Dedifferentiated amniotic fluid mesenchymal stem cell (primary cell): ENCODE measurements around the gene ZBTB20.

Source experiments
- DNase-seq: peaks from one replicate; pipeline ENCODE4 v3.0.0-alpha.2; 2016; ENCODE audit errors: extremely low spot score

ZBTB20 gene

DNA sequence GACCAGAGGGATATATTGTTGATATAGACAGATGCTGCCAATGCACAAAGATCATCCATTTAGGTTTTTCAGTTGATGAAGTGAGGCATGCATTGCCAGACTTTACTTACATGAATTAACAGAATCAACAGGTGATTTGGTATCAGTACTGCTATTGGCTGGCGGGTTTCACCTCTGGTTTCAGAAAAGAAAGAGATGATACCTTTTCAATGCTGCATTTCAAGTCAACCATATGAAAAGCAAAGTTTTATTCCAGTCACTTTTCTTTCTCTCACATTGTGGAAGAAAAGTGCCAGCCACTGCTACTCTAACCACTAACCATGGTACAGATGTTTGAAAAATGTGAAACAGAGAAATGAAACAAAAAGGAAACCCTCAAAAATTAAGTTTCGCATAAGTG is 564.2 kb downstream of the ZBTB20 start:
- no peak for DNase-seq

- DNase-seq = no peak
These were observed 574.6 kb downstream of the ZBTB20 start for GRCh38 chr3:114572364-114573062.

GRCh38 chr3:114571363-114571762 is 575.7 kb downstream of the ZBTB20 start:
- DNase-seq = no peak

DNA sequence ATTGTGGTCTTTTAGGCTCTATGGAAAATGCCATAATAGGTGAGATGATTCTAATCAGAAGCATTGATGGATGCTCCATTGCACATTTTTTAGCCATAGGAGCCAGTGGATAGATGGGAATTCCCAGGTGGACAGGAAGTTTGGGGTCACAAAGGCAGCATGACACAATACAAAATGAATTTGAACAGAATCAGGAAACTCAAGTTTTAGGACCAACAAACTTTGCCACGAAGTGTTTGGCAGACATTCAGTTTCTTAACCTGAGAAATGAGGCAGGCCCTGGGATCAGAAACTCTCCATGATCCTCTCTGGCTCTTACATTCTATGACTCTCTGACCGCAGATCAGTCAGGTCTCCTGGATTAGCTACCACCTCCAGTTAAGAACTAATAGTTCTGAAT is 577.9 kb downstream of the ZBTB20 start:
- no peak for DNase-seq

- DNase-seq = no peak
These were observed 579.3 kb downstream of the ZBTB20 start for GRCh38 chr3:114567771-114568170.

DNA sequence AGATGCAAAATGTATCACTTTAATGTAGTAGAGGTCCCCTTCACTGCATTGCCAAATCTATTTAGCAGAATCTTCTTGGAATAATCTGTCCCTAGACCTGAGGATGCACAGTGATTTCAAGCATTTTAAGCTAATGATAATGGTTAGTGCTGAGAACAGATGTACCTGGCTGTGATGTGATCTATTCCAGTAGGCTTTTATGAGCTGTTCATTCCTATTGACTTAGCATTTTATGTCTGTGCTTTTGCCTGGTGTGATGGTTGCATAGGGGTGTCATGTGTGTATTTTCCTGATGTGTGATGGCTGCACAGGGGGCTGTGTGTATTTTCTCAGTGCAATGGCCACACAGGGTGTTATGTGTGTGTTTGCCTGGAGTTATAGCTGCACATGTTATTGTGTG is 580.3 kb downstream of the ZBTB20 start:
- DNase-seq = no peak

DNA sequence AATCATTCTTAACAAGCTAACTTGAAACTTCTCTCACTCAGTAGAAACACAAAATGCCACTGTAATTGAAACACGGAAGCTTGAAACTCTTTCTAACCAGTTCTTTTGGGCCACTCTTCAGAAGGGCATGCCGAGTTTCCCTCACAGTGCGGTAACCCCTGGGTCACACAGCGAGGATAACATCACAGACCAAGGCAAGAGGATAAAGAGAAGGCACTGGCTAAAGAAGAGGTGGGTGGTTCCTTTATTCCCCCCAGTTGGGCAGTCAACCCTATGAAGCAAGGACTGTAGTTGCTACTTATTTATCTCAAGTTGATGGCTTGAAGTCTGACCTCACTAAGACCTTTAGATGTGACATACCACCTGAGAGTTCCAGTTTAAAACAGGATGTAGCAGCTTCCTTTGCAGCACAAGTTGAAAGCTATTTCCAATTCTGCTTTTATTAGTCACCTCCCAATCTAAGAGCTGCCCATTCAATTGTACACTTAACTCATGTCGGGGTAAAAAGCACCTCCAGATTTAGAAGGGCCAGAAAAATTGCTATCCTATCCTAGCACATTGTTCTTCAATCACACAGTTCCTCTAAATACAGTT is 580.8 kb downstream of the ZBTB20 start:
- no peak for DNase-seq

GRCh38 chr3:114565216-114565615 is 581.9 kb downstream of the ZBTB20 start:
- no peak for DNase-seq

DNA sequence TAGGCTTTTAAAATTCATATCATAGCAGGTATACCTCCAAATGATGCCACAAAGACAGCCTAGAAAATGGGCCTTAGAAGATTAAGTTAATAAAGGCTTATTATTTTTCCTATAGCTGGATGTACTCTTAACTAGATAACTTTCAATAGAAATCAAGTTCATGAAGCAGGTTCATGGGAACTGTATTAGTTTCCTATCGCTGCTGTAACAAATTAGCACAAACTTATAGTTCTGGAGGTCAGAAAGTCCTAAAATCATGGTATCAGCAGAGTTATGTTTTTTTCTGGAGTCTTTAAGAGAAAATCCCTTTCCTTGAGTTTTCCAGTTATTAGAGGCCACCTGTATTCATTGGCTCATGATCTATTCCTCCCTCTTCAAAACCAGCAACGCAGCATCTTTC is 583.4 kb downstream of the ZBTB20 start:
- no peak for DNase-seq

- DNase-seq = no peak
These were observed 584.5 kb downstream of the ZBTB20 start for GRCh38 chr3:114562557-114562956.

DNA sequence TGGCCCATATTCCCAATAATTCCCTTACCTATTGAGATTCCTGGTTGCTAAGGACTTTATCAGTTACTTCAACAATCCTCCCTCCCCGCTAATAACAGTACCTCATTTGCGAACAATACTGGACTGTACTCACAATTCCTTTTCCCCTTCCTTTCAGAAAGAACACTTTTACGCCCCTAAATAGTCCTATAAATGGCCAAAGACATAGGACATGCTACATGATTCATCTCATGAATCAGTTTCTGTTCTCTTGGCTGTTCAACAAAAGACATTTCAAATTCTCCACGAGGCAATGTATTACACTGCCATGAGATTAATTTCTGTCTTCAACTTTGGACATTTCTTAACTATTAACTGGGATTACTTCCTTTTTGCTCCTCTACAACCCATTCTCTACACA is 588.8 kb downstream of the ZBTB20 start:
- no peak for DNase-seq

DNA sequence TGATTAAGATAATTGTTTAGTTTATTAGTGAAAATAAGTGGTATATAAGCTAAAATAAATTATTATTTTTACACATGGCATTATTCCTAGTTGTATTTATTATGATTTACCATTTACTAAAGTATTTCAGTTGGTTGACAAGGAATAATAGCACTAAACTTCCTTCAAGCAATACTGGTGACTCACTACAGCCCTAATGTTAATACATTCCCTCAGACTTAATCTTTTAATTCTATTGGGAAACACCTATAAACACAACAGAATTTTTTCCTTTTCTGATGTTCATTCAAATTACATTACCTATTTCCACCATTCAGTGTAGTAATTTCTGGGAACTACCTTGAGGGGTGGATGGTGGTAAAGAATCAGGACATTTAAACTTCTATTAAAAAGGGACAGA is 589.3 kb downstream of the ZBTB20 start:
- DNase-seq = no peak

- no peak for DNase-seq
These were observed 590.4 kb downstream of the ZBTB20 start for GRCh38 chr3:114556657-114557213.

- DNase-seq = no peak
These were observed 592.4 kb downstream of the ZBTB20 start for GRCh38 chr3:114554731-114555130.

DNA sequence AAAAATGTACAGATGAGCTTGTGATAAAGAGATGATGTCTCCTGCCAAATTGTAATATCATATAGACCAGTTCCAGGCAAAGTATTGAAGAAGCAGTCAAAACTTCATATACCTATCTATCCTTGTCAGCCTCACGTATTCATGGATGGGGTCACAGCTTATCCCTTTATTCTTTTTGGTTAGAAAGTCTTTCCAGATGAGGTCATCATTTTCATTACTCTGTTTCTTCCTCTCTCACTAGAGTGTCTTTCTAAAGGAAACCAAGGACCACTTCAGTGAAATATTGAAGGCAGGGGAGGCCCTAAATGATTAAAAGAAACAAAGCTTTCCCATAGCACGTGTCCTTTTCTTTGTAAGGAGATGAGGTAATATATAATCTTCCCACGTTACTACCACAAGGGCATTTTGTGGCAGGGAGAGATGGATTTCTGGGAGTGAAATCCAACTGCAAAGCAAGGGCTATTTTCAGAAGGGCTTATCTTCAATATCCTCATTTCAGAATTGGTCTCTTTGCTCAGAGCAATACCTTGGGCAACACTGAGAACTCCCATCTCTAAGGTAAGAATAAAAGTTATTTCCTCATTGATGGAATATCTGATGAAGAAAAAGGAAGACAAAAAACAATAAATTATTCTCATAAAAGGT is 593.0 kb downstream of the ZBTB20 start:
- no peak for DNase-seq

DNA sequence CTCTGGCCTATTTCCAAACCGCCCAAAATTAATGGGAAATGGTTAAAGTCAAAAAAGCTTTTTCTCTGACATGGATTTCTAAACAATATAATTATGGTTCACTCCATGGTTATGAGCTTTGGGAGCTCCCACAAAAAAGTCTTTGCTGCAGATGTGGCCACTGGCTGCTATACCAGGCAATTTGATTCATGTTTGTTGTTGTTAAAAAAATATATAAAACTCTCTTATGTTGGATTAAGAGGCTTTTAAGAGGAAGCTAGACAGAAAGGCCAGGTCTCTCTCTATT is 594.6 kb downstream of the ZBTB20 start:
- no peak for DNase-seq

DNA sequence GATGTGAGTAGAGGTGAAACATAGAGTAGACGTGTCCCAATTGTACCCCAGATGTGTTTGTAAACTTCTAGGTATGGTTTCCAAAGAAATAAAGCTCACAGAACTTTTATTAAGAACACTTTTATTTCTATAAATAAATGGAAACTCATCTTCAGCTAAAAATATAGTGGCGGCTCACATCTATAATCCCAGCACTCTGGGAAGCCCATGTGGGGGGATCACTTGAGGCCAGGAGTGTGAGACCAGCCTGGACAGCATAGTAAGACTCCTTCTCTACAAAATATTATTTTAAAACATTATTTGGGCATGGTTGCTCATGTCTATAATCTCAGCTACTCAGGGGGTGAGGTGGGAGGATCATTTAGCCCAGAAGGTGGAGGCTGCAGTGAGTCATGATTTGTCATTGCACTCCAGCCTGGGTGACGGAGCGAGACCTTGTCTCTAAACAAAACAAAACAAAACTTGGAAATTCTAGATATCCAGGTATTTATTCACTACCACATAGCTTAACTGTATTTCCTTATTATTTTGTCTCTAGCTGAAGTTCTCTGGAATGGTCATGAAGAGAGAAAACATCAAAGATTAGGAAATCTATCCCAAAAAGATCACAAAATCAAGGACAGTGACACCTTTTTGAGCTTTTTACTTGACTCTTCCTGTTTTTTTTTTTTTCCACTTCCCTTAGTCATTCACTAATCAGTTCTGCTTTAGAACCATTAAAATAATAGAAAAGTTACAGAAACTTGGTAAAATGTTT is 595.1 kb downstream of the ZBTB20 start:
- DNase-seq = no peak

DNA sequence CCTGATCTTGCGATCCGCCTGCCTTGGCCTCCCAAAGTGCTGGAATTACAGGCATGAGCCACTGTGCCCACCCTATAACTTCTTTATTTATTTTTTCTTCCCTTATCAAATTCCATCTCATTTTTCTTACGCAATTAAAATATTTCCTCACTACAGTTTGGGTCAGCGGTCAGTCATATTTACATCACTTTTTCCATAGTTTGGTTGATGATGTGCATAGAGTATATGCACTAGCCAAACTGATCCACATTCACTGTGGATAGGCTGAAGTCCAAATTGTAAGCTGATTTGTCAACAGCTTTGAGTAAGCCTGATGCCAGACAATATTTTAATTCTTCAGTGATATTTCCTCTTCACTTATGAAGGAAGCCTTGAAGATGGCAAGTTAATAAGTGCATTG is 596.9 kb downstream of the ZBTB20 start:
- no peak for DNase-seq

- no peak for DNase-seq
These were observed 601.9 kb downstream of the ZBTB20 start for GRCh38 chr3:114545193-114545592.

- DNase-seq = no peak
These were observed 604.7 kb downstream of the ZBTB20 start for GRCh38 chr3:114542359-114542758.

- no peak for DNase-seq
These were observed 607.6 kb downstream of the ZBTB20 start for GRCh38 chr3:114539525-114539924.

GRCh38 chr3:114538211-114538610 is 608.9 kb downstream of the ZBTB20 start:
- no peak for DNase-seq

- DNase-seq = no peak
These were observed 618.6 kb downstream of the ZBTB20 start for GRCh38 chr3:114528517-114528916.
